Activated T-helper 1 cell treated with anti-CD3 and anti-CD28 coated beads, Interleukin-2, amount 50 U/mL, for 16 hours (primary cell): Measurements from ENCODE around the gene CNFN.

Source experiments
- DNase-seq, 2 donors: peaks; one replicate each; pipeline ENCODE4 v3.0.0-alpha.2; 2020; ENCODE audit warnings: low read depth in 1 of 2, low spot score in 1 of 2

Gene CNFN

DNA sequence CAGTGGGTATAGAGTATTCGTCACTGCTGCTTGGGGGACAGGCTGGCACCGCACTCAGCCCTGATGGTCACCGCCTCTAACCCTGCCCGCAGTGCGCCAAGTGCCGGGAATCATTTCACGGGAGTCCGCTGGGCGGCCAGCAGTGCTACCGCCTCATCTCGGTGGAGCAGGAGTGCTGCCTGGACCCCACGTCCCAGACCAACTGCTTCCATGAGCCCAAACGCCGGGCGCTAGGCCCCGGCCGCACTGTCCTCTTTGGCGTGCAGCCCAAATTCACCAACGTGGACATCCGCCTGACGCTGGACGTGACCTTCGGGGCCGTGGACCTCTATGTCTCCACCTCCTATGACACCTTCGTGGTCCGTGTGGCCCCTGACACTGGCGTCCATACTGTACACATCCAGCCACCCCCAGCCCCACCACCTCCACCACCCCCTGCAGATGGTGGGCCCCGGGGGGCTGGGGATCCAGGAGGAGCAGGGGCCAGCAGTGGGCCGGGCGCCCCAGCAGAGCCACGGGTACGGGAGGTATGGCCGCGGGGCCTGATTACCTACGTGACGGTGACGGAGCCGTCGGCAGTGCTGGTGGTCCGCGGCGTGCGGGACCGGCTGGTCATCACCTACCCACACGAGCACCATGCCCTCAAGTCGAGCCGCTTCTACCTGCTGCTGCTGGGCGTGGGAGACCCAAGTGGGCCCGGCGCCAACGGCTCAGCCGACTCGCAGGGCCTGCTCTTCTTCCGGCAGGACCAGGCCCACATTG, 14.5 kb downstream of the CNFN start:
- DNase-seq = no peak

DNA sequence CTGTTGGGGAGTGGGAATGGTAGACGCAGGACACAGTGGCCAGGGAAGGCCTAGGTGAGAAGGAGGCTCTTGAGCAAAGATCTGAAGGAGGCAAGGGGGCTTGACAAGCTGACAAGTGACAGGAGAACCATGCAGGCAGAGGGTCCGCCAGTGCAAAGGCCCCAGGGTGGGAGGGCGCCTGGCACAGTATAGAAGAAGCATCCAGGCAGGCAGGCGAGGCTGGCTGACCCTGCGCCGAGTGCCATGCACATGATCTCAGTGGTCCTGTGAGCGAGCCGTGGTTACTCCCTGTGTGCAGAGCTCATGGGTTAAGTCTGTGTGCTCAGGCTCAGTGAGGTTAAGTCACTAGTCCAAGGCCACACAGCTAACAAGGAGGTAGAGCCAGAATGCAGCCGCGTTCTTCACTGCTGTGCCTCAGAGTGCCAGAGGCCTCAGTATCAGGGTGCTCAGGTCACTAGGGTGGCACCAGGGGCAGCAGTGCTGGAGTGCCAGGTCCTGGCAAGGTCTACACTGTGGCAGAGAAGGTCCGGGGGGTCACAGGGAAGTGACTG, 15.2 kb downstream of the CNFN start:
- no peak for DNase-seq

DNA sequence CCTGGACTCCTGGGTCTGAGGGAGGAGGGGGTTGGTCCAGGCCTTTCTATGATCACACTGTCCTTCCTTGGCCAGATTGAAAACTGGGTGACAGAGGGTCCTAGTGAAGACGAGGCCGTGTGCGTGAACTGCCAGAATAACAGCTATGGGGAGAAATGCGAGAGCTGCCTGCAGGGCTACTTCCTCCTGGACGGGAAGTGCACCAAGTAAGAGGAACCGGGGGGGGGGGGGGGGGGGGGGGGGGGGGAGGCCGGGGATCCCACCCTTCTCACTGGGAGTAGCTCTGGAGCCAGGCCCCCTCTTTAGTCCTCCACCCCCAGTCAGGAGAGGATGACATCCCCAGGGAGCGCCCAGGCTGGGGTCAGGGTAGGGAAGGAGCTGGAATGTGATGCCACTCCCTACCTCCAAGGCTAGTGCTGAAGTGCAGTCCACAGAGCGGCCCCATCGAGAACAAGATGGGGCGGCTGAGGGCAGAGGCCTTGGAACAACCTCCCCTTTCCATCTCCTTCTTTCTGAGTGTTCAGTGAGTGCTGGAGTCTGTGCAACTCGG, 19.4 kb downstream of the CNFN start:
- DNase-seq = no peak

DNA sequence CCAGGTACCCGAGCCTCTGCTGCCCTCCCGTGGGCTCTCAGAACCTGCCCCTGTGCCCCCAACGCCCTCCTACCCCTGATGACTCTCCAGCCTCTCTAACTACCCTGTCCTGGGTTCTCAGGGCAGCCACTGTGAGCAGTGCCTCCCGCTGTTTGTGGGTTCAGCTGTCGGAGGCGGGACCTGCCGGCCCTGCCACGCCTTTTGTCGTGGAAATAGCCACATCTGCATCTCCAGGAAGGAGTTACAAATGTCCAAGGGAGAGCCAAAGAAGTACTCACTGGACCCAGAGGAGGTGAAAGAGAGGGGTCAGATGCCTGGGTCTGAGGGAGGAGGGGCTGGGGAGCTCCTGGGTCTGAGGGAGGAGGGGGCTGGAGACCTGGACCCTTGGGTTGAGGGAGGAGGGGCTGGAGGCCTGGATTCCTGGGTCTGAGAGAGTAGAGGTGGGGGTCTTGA, 20.0 kb downstream of the CNFN start:
- no peak for DNase-seq

DNA sequence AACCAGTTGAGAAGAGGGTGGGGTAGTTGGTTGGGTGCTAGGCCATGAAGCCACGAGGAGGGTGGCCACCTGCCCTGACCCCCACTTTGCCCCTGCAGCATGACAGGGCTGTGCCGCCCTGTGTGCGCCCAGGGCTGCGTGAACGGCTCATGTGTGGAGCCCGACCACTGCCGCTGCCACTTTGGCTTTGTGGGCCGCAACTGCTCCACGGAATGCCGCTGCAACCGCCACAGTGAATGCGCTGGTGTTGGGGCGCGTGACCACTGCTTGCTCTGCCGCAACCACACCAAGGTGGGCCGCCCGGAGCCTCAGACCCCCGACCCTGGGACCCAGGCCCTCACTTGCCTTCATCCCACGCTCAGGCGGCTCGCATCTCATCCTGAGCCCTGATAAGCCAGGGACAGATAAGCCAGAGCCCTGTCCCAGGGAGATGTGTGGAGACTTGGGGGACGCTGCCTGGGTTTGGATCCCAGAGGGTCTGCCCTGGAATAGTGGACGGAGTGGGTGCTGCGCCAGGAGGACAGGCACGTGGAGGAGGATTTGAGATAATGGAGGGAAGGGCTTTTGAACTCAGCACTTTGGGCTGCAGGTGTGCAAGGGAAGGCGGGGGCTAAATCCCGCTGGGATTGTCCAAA, 20.5 kb downstream of the CNFN start:
- no peak for DNase-seq

DNA sequence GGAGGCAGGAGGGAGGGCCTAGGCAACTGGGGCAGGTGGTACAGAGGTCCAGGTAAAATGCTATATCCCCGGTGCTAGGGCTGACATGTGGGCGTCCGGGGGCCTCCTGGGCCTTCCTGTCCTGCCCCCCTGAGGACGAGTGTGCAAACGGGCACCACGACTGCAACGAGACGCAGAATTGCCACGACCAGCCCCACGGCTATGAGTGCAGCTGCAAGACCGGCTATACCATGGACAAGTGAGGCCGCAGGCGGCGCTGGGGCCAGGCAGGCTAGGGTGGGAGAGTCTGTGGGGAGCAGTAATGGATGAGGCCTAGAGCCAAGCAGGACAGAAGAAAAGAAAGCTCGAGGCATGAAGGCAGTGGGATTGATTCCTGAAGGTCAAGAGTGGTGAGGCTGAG, 21.3 kb downstream of the CNFN start:
- DNase-seq = no peak

DNA sequence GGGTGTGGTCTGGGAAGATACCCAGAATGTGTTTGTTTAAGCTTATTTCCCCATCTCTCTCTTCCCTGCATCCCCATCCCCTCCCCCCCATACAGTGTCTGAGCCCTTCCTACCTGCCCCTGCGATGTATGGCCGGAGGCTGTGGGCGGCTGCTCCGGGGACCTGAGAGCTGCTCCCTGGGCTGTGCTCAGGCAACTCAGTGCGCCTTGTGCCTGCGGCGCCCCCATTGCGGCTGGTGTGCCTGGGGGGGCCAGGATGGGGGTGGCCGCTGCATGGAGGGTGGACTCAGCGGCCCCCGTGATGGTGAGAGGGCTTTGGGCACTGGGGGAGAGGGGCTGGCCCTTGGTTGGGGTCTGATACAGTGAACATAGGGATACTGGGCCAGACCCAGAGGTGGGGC, 21.7 kb downstream of the CNFN start:
- DNase-seq = no peak

DNA sequence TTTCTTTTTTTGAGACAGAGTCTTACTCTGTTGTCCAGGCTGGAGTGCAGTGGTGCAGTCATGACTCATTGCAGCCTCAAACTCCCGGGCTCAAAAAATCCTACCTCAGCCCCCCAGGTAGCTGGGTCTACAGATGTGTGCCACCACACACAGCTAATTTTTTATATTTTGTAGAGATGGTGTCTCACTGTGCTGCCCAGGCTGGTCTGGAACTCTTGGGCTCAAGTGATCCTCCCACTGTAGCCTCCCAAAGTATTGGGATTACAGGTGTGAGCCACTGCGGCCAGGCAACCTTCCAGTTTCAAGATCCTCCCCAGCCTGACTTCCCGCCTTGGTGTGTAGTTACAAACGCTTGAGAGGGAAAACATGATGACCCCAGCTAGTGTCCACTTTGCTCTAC, 22.2 kb downstream of the CNFN start:
- no peak for DNase-seq

DNA sequence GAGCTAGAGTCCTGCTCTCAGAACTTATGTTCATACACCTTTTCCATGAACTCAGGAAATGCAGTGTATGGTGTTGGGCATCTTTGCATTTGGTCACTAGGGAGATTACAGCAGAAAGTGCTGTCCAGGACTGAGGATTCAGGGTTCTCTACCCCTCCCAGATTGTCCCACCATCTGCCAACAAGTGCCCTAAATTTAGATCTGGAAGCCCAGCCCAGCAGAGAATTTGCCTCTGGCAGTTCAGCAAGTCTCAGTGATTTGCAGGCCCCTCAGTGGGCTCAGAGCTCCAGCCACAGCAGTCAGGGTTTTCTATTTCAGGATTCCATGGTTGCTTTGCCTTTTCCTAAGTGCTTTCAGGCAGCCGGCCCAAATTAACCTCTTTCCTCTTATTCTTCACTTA, 23.4 kb downstream of the CNFN start:
- no peak for DNase-seq

DNA sequence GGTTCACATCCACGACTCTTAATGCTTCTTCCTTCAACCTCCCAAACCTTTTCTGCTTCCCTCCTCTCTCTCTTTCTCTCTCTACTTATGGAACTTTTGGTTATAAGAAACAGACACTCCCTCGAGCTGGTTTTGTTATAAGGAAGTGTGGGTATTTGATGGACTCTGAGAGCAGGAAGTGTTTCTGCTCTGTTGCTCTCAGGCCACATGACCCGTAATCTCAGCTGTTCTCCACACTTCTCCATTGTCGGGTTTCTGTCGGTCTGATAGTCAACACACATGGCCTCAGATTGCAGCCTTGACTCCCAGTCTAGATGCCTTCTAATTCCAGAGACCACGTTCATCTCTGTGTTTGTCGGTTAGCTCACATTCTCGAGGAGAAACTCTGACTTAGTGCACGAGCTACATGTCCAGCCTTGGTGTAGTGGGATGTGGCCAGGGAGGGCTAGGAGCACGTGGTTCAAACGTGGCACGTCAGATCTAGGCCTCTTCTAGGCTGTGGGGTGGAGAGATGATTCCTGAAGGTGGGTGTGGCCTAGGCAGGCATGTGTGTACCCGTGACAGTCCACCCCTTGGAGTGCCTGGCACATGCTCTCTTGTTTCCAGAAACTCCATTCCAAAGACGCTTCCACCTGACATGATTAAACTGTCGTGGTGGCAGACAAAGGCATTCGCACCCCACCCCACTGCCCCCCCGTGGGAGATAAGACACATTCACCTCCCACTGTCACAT, 26.3 kb downstream of the CNFN start:
- DNase-seq = no peak

DNA sequence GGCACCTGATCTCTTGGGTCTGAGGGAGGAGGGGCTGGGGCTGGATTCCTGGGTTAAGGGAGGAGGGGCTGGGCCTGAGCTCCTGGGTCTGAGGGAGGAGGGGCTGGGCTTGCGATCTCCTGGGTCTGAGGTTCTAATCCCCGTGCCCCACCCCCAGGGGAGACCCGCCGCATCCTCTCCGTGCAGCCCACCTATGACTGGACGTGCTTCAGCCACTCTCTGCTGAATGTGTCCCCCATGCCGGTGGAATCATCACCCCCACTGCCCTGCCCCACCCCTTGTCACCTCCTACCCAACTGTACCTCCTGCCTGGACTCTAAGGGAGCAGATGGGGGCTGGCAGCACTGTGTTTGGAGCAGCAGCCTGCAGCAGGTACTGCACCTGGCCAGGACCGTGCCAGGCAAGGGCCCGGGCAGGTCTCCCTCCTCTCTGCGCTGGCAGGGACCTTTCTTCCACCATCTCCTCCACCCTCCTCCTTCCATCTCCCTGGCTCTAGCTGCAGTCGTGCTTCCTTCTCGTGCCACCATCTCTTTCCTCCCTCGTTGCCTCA, 27.1 kb downstream of the CNFN start:
- DNase-seq = no peak

DNA sequence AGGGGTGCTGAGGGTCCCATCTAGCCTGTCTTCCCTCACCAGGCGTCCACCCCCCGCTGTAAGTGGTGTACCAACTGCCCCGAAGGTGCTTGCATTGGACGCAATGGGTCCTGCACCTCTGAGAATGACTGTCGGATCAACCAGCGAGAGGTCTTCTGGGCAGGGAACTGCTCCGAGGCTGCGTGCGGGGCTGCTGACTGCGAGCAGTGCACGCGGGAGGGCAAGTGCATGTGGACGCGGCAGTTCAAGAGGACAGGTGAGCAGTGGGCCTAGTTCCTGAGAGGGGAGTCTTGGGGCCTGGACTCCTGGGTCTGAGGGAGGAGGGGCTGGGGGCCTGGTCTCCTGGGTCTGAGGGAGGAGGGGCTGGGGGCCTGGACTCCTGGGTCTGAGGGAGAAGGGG, 27.8 kb downstream of the CNFN start:
- no peak for DNase-seq

DNA sequence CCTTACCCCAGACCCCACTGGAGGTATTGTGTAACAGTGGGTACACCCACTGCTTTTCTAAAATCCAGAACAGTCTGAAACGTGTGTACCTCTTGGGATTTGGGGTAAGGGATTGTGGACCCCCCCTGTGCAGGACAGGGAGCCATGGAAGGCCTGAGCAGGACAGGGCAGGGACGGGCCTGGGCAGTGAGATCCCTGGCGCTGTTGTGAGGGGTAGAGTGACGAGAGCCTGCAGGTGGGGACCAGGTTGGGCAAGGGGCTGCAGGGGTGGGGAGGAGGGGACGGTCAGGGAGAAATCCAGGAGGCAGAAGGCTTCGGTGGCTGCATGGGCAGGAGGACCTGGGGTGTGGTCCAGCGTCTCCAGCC, 28.6 kb downstream of the CNFN start:
- no peak for DNase-seq

DNA sequence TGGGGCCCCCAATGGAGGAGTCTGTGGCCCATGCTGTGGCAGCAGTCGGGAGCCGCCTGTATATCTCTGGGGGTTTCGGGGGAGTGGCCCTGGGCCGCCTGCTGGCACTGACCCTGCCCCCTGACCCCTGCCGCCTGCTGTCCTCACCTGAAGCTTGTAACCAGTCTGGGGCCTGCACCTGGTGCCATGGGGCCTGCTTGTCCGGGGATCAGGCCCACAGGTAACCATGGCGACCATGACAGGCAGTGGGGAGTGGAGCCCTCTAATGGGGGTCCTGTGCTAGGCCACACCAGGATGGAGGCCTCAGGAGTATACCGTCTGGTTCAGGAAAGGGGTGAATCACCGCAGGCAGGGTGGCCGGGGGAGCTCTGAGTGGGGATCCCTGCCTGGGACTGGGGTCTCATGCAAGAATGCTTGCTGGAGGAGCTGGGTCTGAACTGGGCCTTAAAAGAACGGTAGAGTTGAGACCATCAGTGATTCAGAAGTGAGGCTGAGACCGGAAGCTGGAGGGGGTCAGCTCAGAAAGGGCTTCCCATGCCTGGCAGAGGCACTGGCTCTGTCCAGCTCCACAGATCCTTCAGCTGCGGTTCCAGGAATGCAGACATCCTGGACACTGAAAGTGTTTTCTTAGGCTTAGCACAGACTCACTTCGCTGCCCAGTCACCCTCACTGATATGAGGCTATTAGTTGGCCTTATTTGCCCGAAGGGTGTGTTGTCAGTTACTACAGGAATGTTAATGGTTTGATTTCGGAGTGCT, 29.1 kb downstream of the CNFN start:
- DNase-seq = no peak

DNA sequence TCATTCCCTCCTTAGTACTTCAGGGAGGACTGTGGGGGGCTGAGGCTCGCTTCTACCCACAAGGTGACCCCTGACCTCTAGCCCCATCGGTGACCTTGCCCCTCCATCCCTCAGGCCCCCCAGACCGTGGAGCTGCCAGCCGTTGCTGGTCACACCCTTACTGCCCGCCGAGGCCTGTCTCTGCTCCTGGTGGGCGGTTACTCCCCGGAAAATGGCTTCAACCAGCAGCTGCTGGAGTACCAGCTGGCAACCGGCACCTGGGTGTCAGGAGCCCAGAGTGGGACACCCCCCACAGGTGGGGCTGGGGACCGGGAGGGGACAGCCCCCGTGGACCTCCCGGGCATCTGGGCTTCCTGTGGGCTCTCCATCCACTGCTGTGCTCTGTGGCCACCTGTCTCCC, 32.8 kb downstream of the CNFN start:
- no peak for DNase-seq

DNA sequence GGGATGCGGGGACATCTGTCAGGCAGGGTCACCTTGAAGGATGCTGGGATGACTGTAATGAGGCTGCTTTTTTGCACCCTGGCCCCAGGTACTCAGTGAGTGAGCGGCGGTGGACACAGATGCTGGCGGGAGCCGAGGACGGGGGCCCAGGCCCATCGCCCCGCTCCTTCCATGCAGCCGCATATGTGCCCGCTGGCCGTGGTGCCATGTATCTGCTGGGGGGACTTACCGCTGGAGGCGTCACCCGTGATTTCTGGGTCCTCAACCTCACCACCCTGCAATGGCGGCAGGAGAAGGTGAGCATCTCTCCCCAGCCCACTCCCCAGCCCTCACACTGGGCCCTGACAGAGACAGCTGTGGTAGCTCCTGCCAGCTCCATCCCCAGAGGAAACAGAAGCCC, 33.4 kb downstream of the CNFN start:
- no peak for DNase-seq

DNA sequence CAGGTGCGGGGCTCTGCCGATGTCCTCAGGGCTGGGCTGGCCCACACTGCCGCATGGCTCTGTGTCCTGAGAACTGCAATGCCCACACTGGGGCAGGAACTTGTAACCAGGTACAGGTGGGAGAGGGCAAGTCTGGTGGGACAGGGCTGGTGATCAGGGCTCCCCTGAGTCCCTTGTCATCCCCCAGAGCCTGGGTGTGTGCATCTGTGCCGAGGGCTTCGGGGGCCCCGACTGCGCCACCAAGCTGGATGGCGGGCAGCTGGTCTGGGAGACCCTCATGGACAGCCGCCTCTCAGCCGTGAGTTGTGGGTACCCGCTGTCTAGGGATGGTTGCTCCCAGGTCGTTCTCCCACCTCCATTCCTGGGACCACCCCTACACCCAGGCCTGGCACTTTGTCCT, 34.2 kb downstream of the CNFN start:
- DNase-seq = no peak

DNA sequence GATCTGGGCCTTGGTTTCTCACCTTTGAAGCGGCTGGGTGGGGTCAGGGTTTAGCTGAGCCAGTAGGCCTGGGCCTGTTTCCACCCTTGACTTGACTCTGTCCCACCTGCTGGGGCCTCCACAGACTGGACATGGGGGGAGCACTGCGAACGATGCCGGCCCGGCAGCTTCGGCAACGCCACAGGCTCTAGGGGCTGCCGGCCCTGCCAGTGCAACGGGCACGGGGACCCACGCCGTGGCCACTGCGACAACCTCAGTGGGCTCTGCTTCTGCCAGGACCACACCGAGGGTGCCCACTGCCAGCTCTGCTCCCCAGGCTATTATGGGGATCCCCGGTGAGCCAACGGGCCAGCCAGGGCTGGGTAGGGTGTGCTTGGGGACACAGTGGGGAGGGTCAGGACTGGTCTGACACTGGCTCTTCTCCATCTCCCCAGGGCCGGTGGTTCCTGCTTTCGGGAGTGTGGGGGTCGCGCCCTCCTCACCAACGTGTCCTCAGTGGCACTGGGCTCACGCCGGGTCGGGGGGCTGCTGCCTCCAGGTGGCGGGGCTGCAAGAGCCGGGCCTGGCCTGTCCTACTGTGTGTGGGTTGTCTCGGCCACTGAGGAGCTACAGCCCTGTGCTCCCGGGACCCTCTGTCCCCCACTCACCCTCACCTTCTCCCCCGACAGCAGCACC, 36.6 kb downstream of the CNFN start:
- no peak for DNase-seq

DNA sequence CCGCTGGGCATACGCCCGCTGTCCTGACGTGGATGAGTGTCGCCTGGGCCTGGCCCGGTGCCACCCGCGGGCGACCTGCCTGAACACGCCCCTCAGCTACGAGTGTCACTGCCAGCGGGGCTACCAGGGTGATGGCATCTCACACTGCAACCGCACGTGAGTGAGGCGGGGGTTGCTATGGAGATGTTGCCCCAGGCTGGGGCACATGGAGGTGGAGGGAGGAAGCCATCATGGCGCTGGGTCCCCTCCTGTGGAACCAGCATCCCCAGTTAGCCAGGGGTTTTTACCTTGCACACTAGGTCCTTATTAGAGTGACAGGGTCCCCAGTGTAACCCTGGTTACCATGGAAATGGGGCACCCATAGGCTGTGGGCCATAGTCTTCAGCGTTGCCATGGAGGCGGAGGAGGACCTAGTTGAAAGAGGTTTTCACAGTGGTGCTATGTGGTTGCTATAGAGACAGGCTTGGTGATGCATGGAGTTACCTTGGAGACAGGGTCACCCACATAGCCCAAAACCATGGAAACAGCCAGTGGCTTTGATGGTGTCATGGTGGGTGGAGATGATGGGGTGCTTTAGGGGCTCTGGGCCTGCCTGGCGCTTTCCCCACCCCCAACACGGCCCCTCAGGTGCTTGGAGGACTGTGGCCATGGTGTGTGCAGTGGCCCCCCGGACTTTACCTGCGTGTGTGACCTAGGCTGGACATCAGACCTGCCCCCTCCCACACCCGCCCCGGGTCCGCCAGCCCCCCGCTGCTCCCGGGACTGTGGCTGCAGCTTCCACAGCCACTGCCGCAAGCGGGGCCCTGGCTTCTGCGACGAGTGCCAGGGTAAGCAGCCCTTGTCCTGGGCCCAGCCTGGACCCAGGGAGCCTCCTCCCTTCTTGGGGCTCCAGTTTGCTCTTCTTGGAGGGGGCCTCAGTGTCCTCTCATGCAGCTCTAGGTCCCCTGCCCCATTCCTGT, 37.5 kb downstream of the CNFN start:
- DNase-seq = no peak
